Heart right ventricle (tissue), 16 donors: ENCODE data around the gene RAB36. TPM values are rescaled to one million over a fixed set of nuclear protein-coding genes. Genes with fewer than 3 reads are reported as not detected.

ENCODE experiments used
- ATAC-seq, 8 donors: fragments of 200-7000 bp; cut with Tn5 transposase; one replicate each; pipeline ENCODE4 v1.9.1; 2020; ENCODE audit warnings: mild to moderate bottlenecking in 8 of 8, moderate library complexity in 8 of 8, moderate number of reproducible peaks in 1 of 8
- DNase-seq, 2 donors: peaks; one replicate each; pipeline ENCODE4 v3.0.0-alpha.2; 2020
- H3K27ac ChIP-seq, 10 donors: fragments of 200-600 bp; sonication (generic) in 2 of 10; one replicate each; pipeline versions ENCODE4 v1.5.0 to v1.8.0; 2020 to 2022; ENCODE audit warnings: mild to moderate bottlenecking in 3 of 10
- H3K27me3 ChIP-seq, 7 donors: fragments of 200-600 bp; one replicate each; pipeline ENCODE4 v1.8.0; 2021 to 2022; ENCODE audit warnings: mild to moderate bottlenecking in 2 of 7
- H3K36me3 ChIP-seq, 9 donors: fragments of 200-600 bp; sonication (generic) in 1 of 9; one replicate each; pipeline versions ENCODE4 v1.5.0 to v1.8.0; 2020 to 2022; ENCODE audit warnings: mild to moderate bottlenecking in 2 of 9
- H3K4me1 ChIP-seq, 9 donors: fragments of 200-600 bp; sonication (generic) in 1 of 9; one replicate each; pipeline versions ENCODE4 v1.5.0 to v1.8.0; 2020 to 2022; ENCODE audit warnings: mild to moderate bottlenecking in 4 of 9
- H3K4me3 ChIP-seq, 10 donors: fragments of 200-600 bp; sonication (generic) in 2 of 10; one replicate each; pipeline versions ENCODE4 v1.5.0 to v1.8.0; 2020 to 2022; ENCODE audit warnings: mild to moderate bottlenecking in 7 of 10, moderate library complexity in 2 of 10
- H3K9me3 ChIP-seq, 11 donors: fragments of 200-600 bp in 10 of 11; sonication (generic) in 2 of 11; one replicate each; pipeline versions ENCODE4 v1.5.0 to v1.8.0; 2013 to 2022; ENCODE audit warnings: mild to moderate bottlenecking in 2 of 11, control low read depth in 1 of 11, moderate library complexity in 1 of 11
- CTCF ChIP-seq, 9 donors: fragments of 200-600 bp; sonication (generic) in 2 of 9; IDR thresholded peaks; one replicate each; pipeline versions ENCODE4 v1.5.0 to v1.8.0; 2021 to 2022; ENCODE audit warnings: antibody characterized with exemption in 9 of 9, mild to moderate bottlenecking in 5 of 9, moderate library complexity in 1 of 9
- WGBS, 2 donors: extraction: QIAGEN DNeasy Blood & Tissue Kit; methylation state at CpG; one replicate each; pipeline ENCODE4 v1.1.7; 2013; ENCODE audit warnings: inconsistent platforms in 1 of 2; 5-methylcytosine and 5-hydroxymethylcytosine counted together
- intact Hi-C, 10 donors: fragments of 100-400 bp; cut with DNase I; formaldehyde crosslinking; loops; one replicate each; pipeline versions ENCODE4 v1.11.1 to v1.14.2; 2022
- polyA plus RNA-seq, 2 donors: library from polyadenylated mRNA; stranded (reverse); fragments of 200-250 nt; gene quantifications; one replicate each; pipeline ENCODE4 v1.2.3, GENCODE V29; 2013
- total RNA-seq, 10 donors: library from RNA; stranded (reverse); fragmentation: NEBNext Ultra II Directional in 3 of 10; extraction: Animal tissue kit (Norgen Biotek cat#: 25700) in 3 of 10; gene quantifications; one replicate each; pipeline versions ENCODE4 v1.2.1 to v1.2.4, GENCODE V29; 2021 to 2023
- donor health status: Arrhythmogenic right ventricular cardiomyopathy.
- donor health status: ischemic (EF 13 %, LVEDD 7.1; RV severe dilation, severe dysfunction).
- donor health status: healthy with polysubstance abuse.
- donor health status: DM: no; HTN: yes; CAD: no.
- donor health status: DM: no; HTN: no; CAD: no.
- donor health status: ischemic (EF 25% LVEDD 6.9; RV normal size, moderate dysfunction).
- donor health status: ischemic (EF 25% LVEDD 5.7; RV mildly dilated, moderate dysfunction).
- donor health status: healthy.
- donor health status: DM: yes; HTN: yes; CAD: no.
- donor health status: Ischemic cardiomyopathy.
- donor health status: ischemic (EF 35%, LVEDD 5.7; RV mildly dilated, moderate dysfunction).
- donor health status: nonischemic (EF 11% LVEDD 7.7; RV severe dilation, severe dysfunction).
- donor health status: DM: yes; HTN: yes; CAD: no.
- donor health status: PGD.
- donor health status: ischemic (EF 29% LVEDD 5.4; RV normal size, mild dysfunction).
- donor health status: nonischemic (EF 23%, LVEDD 6.1; RV moderate dilation, normal function).

Gene RAB36
- total and polyA plus RNA-seq, 12 donors, result 0.15 to 1.00 (median 0.43) TPM

GRCh38 chr22:23200898-23201297 lies 55.6 kb downstream of the RAB36 start:
- DNase-seq (no peak), ATAC-seq (no peak)
- no peak for TF ChIP-seq CTCF (IDR thresholded peaks at IDR 0.05)
- intact Hi-C loops, result no loop called here
- Histone ChIP-seq H3K4me1 (peaks cover 7 to 74% (median 44%) of the 10 kb centered on the region in 9 donors), H3K36me3 (peaks cover 0 to 17% (median 0%) of the 10 kb centered on the region in 9 donors), H3K27ac (no peak overlapping the region), H3K4me3 (no peak overlapping the region), H3K9me3 (no peaks in the 10 kb centered on the region), H3K27me3 (no peaks in the 10 kb centered on the region)
- whole genome bisulfite sequencing, 2 donors, result 94 to 96% methylated on average over 5 of the region's 5 CpGs

GRCh38 chr22:23202812-23203451 lies 57.7 kb downstream of the RAB36 start:
- no peak overlapping the region for H3K4me3 ChIP-seq
- intact Hi-C loops, result no loop called here
- H3K36me3 ChIP-seq, result peaks cover 0 to 13% (median 0%) of the 10 kb centered on the region in 9 donors
- DNase-seq (no peak), ATAC-seq (no peak)
- no peak overlapping the region for H3K27ac ChIP-seq
- no peak for TF ChIP-seq CTCF (IDR thresholded peaks at IDR 0.05)
- H3K9me3 ChIP-seq, result no peaks in the 10 kb centered on the region
- H3K27me3 ChIP-seq, result no peaks in the 10 kb centered on the region
- 85 to 90% methylated on average over 4 of the region's 4 CpGs for WGBS, 2 donors
- H3K4me1 ChIP-seq, result peaks cover 7 to 59% (median 37%) of the 10 kb centered on the region in 9 donors

- no peaks in the 10 kb centered on the region for H3K9me3 ChIP-seq
- no peaks in the 10 kb centered on the region for H3K27me3 ChIP-seq
- 54 to 63% methylated on average over 7 of the region's 7 CpGs for whole genome bisulfite sequencing, 2 donors
- intact Hi-C loops, result no loop called here
- peaks cover 7 to 53% (median 37%) of the 10 kb centered on the region in 9 donors for H3K4me1 ChIP-seq
- ATAC-seq (peak in 1 of 8 donors; percentile 32), DNase-seq (no peak)
- H3K36me3 ChIP-seq, result peaks cover 0 to 13% (median 0%) of the 10 kb centered on the region in 9 donors
- H3K27ac ChIP-seq, result peak overlapping the region in 3 of 10 donors; percentile 18 to 57 (median 26)
- no peak for TF ChIP-seq CTCF (IDR thresholded peaks at IDR 0.05)
- no peak overlapping the region for H3K4me3 ChIP-seq
Observed at GRCh38 chr22:23203452-23204124, 58.3 kb downstream of the RAB36 start.

- Histone ChIP-seq H3K4me3 (no peak overlapping the region), H3K4me1 (peaks cover 7 to 48% (median 34%) of the 10 kb centered on the region in 9 donors), H3K27ac (peak overlapping the region in 3 of 10 donors; percentile 18 to 57 (median 26)), H3K36me3 (peaks cover 0 to 13% (median 0%) of the 10 kb centered on the region in 9 donors), H3K27me3 (no peaks in the 10 kb centered on the region), H3K9me3 (no peaks in the 10 kb centered on the region)
- 80 to 87% methylated on average over 11 of the region's 11 CpGs for WGBS, 2 donors
- no peak for ATAC-seq
- intact Hi-C loops, result no loop called here
- no peak for DNase-seq
- no peak for TF ChIP-seq CTCF (IDR thresholded peaks at IDR 0.05)
Observed at GRCh38 chr22:23204125-23204488, 58.8 kb downstream of the RAB36 start.
